ENCODE measurements around the gene CFLAR. TPM values are rescaled to one million over a fixed set of nuclear protein-coding genes. Genes with fewer than 3 reads are reported as not detected.

CFLAR gene
- total and polyA plus RNA-seq, 2 of the 13 experiments (the other 11 are each of a cell fraction or from before 2014, with no cell fraction given): 43.8 to 92.1 TPM

DNA sequence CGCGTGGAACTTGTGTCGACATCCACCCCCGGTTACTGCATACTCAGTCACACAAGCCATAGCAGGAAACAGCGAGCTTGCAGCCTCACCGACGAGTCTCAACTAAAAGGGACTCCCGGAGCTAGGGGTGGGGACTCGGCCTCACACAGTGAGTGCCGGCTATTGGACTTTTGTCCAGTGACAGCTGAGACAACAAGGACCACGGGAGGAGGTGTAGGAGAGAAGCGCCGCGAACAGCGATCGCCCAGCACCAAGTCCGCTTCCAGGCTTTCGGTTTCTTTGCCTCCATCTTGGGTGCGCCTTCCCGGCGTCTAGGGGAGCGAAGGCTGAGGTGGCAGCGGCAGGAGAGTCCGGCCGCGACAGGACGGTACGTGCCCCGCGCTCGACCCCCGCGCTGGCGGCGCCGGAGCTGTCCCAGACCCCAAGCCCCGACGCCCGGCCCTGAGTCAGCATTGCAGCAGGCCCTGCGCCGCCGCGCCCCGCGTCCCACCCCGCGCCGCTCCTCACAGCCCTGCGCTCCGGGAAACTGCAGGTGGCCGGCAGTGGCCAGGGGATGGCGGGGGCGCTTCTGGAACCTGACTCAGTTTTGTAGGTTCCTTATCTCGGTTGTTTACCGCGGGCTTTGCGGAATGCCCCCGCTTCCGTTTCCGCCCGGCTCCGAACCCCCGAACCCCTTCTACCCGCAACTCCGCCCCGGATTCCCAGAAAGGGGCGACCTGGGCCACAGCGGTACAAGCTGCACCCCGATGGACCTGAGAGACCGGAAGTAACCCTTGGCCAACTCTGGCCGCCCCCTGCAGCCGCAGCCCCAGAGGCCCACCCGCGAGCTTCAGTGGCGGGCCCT is at the start of gene CFLAR (continued):
- TF ChIP-seq, protein P1, sequence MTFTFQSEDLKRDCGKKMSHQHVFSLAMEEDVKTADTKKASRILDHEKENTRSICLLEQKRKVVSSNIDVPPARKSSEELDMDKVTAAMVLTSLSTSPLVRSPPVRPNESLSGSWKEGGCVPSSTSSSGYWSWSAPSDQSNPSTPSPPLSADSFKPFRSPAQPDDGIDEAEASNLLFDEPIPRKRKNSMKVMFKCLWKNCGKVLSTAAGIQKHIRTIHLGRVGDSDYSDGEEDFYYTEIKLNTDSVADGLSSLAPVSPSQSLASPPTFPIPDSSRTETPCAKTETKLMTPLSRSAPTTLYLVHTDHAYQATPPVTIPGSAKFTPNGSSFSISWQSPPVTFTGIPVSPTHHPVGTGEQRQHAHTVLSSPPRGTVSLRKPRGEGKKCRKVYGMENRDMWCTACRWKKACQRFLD (CRISPR knock-in tag; IDR thresholded peaks at IDR 0.05; ENCODE audit: borderline replicate concordance): peak; percentile 98
- no peak for TF ChIP-seq ZNF75D (CRISPR knock-in tag; IDR thresholded peaks at IDR 0.05; ENCODE audit: borderline replicate concordance)
- TF ChIP-seq SP1 (IDR thresholded peaks at IDR 0.05): no peak
- TF ChIP-seq SP1 (CRISPR knock-in tag; IDR thresholded peaks at IDR 0.05): no peak
- no peak for TF ChIP-seq SIX1 (CRISPR knock-in tag; IDR thresholded peaks at IDR 0.05; ENCODE audit: borderline replicate concordance)
- peak; percentile 74 for TF ChIP-seq TGIF2 (CRISPR knock-in tag; IDR thresholded peaks at IDR 0.05)
- no peak for TF ChIP-seq ZEB1 (IDR thresholded peaks at IDR 0.05; ENCODE audit: insufficient replicate concordance, low read depth)
- TF ChIP-seq HNRNPL (IDR thresholded peaks at IDR 0.05; ENCODE audit: low read depth, low read length): 0 out of 2 replicates have a peak, but pooled peaks have one; percentile 45
- TF ChIP-seq, protein P2, sequence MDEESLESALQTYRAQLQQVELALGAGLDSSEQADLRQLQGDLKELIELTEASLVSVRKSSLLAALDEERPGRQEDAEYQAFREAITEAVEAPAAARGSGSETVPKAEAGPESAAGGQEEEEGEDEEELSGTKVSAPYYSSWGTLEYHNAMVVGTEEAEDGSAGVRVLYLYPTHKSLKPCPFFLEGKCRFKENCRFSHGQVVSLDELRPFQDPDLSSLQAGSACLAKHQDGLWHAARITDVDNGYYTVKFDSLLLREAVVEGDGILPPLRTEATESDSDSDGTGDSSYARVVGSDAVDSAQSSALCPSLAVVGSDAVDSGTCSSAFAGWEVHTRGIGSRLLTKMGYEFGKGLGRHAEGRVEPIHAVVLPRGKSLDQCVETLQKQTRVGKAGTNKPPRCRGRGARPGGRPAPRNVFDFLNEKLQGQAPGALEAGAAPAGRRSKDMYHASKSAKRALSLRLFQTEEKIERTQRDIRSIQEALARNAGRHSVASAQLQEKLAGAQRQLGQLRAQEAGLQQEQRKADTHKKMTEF (CRISPR knock-in tag; IDR thresholded peaks at IDR 0.05): peak; percentile 52; the same call in 1 of the 2 replicates
- TF ChIP-seq TAF15 (IDR thresholded peaks at IDR 0.05; ENCODE audit: low read depth, low read length, poor library complexity, severe bottlenecking): peak; percentile 58
- TF ChIP-seq IRF2 (CRISPR knock-in tag; IDR thresholded peaks at IDR 0.05): no peak; the same call in none of the 2 replicates
- TF ChIP-seq, protein P3, sequence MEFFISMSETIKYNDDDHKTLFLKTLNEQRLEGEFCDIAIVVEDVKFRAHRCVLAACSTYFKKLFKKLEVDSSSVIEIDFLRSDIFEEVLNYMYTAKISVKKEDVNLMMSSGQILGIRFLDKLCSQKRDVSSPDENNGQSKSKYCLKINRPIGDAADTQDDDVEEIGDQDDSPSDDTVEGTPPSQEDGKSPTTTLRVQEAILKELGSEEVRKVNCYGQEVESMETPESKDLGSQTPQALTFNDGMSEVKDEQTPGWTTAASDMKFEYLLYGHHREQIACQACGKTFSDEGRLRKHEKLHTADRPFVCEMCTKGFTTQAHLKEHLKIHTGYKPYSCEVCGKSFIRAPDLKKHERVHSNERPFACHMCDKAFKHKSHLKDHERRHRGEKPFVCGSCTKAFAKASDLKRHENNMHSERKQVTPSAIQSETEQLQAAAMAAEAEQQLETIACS (CRISPR knock-in tag; IDR thresholded peaks at IDR 0.05): peak; percentile 31; the same call in 1 of the 2 replicates
- TF ChIP-seq, protein P4, sequence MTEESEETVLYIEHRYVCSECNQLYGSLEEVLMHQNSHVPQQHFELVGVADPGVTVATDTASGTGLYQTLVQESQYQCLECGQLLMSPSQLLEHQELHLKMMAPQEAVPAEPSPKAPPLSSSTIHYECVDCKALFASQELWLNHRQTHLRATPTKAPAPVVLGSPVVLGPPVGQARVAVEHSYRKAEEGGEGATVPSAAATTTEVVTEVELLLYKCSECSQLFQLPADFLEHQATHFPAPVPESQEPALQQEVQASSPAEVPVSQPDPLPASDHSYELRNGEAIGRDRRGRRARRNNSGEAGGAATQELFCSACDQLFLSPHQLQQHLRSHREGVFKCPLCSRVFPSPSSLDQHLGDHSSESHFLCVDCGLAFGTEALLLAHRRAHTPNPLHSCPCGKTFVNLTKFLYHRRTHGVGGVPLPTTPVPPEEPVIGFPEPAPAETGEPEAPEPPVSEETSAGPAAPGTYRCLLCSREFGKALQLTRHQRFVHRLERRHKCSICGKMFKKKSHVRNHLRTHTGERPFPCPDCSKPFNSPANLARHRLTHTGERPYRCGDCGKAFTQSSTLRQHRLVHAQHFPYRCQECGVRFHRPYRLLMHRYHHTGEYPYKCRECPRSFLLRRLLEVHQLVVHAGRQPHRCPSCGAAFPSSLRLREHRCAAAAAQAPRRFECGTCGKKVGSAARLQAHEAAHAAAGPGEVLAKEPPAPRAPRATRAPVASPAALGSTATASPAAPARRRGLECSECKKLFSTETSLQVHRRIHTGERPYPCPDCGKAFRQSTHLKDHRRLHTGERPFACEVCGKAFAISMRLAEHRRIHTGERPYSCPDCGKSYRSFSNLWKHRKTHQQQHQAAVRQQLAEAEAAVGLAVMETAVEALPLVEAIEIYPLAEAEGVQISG (CRISPR knock-in tag; IDR thresholded peaks at IDR 0.05): peak; percentile 69; the same call in 1 of the 2 replicates
- TF ChIP-seq, protein P5, sequence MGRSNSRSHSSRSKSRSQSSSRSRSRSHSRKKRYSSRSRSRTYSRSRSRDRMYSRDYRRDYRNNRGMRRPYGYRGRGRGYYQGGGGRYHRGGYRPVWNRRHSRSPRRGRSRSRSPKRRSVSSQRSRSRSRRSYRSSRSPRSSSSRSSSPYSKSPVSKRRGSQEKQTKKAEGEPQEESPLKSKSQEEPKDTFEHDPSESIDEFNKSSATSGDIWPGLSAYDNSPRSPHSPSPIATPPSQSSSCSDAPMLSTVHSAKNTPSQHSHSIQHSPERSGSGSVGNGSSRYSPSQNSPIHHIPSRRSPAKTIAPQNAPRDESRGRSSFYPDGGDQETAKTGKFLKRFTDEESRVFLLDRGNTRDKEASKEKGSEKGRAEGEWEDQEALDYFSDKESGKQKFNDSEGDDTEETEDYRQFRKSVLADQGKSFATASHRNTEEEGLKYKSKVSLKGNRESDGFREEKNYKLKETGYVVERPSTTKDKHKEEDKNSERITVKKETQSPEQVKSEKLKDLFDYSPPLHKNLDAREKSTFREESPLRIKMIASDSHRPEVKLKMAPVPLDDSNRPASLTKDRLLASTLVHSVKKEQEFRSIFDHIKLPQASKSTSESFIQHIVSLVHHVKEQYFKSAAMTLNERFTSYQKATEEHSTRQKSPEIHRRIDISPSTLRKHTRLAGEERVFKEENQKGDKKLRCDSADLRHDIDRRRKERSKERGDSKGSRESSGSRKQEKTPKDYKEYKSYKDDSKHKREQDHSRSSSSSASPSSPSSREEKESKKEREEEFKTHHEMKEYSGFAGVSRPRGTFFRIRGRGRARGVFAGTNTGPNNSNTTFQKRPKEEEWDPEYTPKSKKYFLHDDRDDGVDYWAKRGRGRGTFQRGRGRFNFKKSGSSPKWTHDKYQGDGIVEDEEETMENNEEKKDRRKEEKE (IDR thresholded peaks at IDR 0.05): no peak
- peak; percentile 96 for TF ChIP-seq SRSF1 (optimal IDR thresholded peaks at IDR 0.05; ENCODE audit: low read depth, low read length)
- TF ChIP-seq, protein P6, sequence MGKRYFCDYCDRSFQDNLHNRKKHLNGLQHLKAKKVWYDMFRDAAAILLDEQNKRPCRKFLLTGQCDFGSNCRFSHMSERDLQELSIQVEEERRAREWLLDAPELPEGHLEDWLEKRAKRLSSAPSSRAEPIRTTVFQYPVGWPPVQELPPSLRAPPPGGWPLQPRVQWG (CRISPR knock-in tag; IDR thresholded peaks at IDR 0.05; ENCODE audit: borderline replicate concordance, low read depth): 0 out of 2 replicates have a peak, but pooled peaks have one; percentile 45
- TF ChIP-seq ZNF331 (CRISPR knock-in tag; IDR thresholded peaks at IDR 0.05): peak; percentile 12; the same call in 1 of the 2 replicates
- peak; percentile 80 for TF ChIP-seq FOXO1 (CRISPR knock-in tag; IDR thresholded peaks at IDR 0.05)
